Prostate gland (tissue), 2 donors: ENCODE measurements around the gene DLG2. TPM values are rescaled to one million over a fixed set of nuclear protein-coding genes. Genes with fewer than 3 reads are reported as not detected.

Experiments
- DNase-seq: peaks from one replicate; pipeline ENCODE4 v3.0.0-alpha.2; 2019; ENCODE audit warnings: low spot score
- H3K27ac ChIP-seq, 2 donors: fragments of 200-600 bp; sonication (generic); 2 replicates each; pipeline ENCODE4 v1.5.1; 2017 to 2019
- H3K27me3 ChIP-seq: fragments of 200-600 bp; sonication (generic); replicated peaks from 2 replicates; pipeline ENCODE4 v1.5.1; 2019; ENCODE audit not compliant: insufficient read depth
- H3K36me3 ChIP-seq, 2 donors: fragments of 200-600 bp; sonication (generic); 1 replicate in 1 of 2; 2 replicates in 1 of 2; pipeline versions ENCODE4 v1.5.1 to v1.8.1; 2017 to 2019
- H3K4me1 ChIP-seq: fragments of 200-600 bp; sonication (generic); replicated peaks from 2 replicates; pipeline ENCODE4 v1.5.1; 2019
- H3K4me3 ChIP-seq, 2 donors: fragments of 200-600 bp; sonication (generic); 2 replicates each; pipeline ENCODE4 v1.5.1; 2017 to 2019
- H3K9me3 ChIP-seq: fragments of 200-600 bp; sonication (generic); 2 replicates; pipeline ENCODE4 v1.5.1; 2017
- CTCF ChIP-seq, 4 experiments: fragments of 200-600 bp in 2 of 4; fragments of 450-650 bp in 2 of 4; sonication (generic) in 2 of 4; IDR thresholded peaks; 1 replicate in 3 of 4; 2 replicates in 1 of 4; pipeline ENCODE4 v1.5.1; 2016 to 2019; ENCODE audit warnings: antibody characterized with exemption in 4 of 4, mild to moderate bottlenecking in 2 of 4, moderate library complexity in 2 of 4
- POLR2A ChIP-seq: fragments of 450-650 bp; IDR thresholded peaks from one replicate; pipeline ENCODE4 v1.6.1; 2016; ENCODE audit warnings: antibody characterized with exemption, mild to moderate bottlenecking
- POLR2AphosphoS5 ChIP-seq: sonication (generic); formaldehyde crosslinking; IDR thresholded peaks from one replicate; pipeline ENCODE4 v1.6.1; 2017; ENCODE audit warnings: antibody characterized with exemption
- WGBS: methylation state at CpG from one replicate; pipeline ENCODE4 v1.1.5; 2018; 5-methylcytosine and 5-hydroxymethylcytosine counted together
- intact Hi-C: fragments of 100-400 bp; cut with DNase I; formaldehyde crosslinking; loops from one replicate; pipeline ENCODE4 v1.14.2; 2022
- total RNA-seq, 2 donors: library from RNA; depleted of rRNA; stranded (reverse); fragments of >200 nt; gene quantifications; one replicate each; pipeline ENCODE4 v1.1.0, GENCODE V29; 2016

The DLG2 gene
- total RNA-seq, 2 donors from 2014 or later, result 9.8 to 16.2 TPM

GRCh38 chr11:84389696-84390095, 1237.4 kb downstream of the DLG2 start:
- TF ChIP-seq POLR2A, result no peak
- Histone ChIP-seq H3K27me3 (no peaks in the 10 kb centered on the region), H3K36me3 (no peaks in the 10 kb centered on the region), H3K27ac (no peak overlapping the region), H3K9me3 (no peaks in the 10 kb centered on the region), H3K4me1 (no peaks in the 10 kb centered on the region), H3K4me3 (no peak overlapping the region)
- intact Hi-C loops, result loop anchor here (10.0 kb wide), 1 partner anchor 135 kb away; no protein-coding TSS in a partner anchor
- no peak for DNase-seq

DNA sequence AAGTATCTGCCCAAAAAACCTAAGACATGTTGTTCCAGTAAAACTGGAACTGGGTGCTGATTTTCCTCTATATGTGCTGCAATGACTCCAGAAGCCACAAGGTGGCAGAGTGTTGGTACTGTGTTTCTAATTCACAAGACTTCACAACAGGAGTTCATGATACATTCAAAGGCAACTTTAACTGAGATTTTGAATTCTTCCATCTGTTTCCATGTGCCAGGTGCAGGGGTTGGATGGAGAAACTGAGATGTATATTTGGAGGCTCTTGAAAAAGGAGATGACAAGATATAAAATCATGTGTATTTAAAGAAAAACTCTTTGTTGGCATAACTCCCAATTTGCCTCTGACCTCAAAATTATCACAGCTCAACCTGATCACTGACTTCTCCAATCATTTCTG, 1242.4 kb downstream of the DLG2 start:
- H3K4me1 ChIP-seq, result no peaks in the 10 kb centered on the region
- no peaks in the 10 kb centered on the region for H3K9me3 ChIP-seq
- no peak overlapping the region for H3K27ac ChIP-seq
- no peak for TF ChIP-seq POLR2AphosphoS5
- no peak for TF ChIP-seq POLR2A
- peak; percentile 32 to 68 (median 46) for TF ChIP-seq CTCF (IDR thresholded peaks at IDR 0.05)
- no peaks in the 10 kb centered on the region for H3K27me3 ChIP-seq
- DNase-seq, result peak; percentile 14
- intact Hi-C loops, result loop anchor here (10.0 kb wide), 1 partner anchor 140 kb away; no protein-coding TSS in a partner anchor
- no peaks in the 10 kb centered on the region for H3K36me3 ChIP-seq
- no peak overlapping the region for H3K4me3 ChIP-seq

GRCh38 chr11:84383576-84383975, 1243.6 kb downstream of the DLG2 start:
- intact Hi-C loops, result loop anchor here (10.0 kb wide), 1 partner anchor 141 kb away; no protein-coding TSS in a partner anchor
- DNase-seq, result no peak
- Histone ChIP-seq H3K9me3 (no peaks in the 10 kb centered on the region), H3K27me3 (no peaks in the 10 kb centered on the region), H3K4me1 (no peaks in the 10 kb centered on the region), H3K4me3 (no peak overlapping the region), H3K36me3 (no peaks in the 10 kb centered on the region), H3K27ac (no peak overlapping the region)
- TF ChIP-seq POLR2AphosphoS5, result no peak
- no peak for TF ChIP-seq POLR2A
- no peak for TF ChIP-seq CTCF (IDR thresholded peaks at IDR 0.05)
- 73% methylated on average over 2 of the region's 2 CpGs for WGBS

DNA sequence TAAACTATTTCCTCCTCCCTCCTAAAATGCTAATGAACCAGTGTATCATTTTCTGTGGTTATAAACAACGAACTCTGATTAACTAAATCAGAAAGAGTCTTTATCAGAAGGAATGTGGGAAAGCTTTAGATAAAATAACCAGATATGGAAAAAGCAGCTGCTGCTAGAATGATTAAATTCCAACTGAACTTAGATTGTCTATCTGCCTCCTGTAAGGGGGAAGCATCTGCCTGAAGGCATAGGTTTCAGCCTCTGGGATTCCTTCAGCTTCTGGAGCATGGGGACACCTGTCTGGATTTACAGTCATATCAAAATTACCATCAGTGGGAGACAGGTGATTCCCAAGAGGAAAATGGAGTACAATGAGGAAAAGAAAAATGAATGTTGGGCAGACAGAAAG, 1245.5 kb downstream of the DLG2 start:
- intact Hi-C loops, result loop anchor here (10.0 kb wide), 1 partner anchor 143 kb away; no protein-coding TSS in a partner anchor
- H3K9me3 ChIP-seq, result no peaks in the 10 kb centered on the region
- TF ChIP-seq CTCF (IDR thresholded peaks at IDR 0.05) (no peak), POLR2A (no peak), POLR2AphosphoS5 (no peak)
- no peaks in the 10 kb centered on the region for H3K27me3 ChIP-seq
- no peak overlapping the region for H3K27ac ChIP-seq
- H3K4me1 ChIP-seq, result no peaks in the 10 kb centered on the region
- H3K4me3 ChIP-seq, result no peak overlapping the region
- no peaks in the 10 kb centered on the region for H3K36me3 ChIP-seq
- 35% methylated on average over 1 of the region's 1 CpG for WGBS
- no peak for DNase-seq

DNA sequence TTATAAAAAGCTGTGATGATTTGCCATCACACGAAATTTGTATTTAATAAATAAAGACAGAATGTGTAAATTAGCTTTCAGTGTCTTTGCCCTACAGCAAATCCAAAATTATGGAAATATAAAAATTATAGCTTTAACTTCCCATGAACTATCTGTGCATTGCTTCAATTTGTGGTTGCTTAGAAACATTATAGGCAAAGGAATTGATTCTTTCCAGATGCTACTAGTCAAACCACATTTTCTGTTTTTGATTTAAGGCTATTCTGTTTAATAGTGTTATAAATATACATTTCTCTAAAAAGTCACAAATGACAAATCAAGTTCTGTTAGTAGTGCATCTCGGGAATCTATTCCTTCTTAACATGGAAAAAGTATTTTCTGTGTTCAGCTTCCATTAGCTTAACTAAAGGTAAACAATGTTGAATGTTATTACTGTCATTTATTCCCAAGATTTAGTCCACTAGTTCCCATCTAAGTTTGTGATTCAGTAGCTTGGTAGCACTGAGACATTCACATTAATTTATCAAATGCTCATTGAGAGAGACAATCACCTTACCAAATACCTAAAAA, 1254.7 kb downstream of the DLG2 start:
- 60% methylated on average over 2 of the region's 2 CpGs for WGBS
- Histone ChIP-seq H3K36me3 (no peaks in the 10 kb centered on the region), H3K4me3 (no peak overlapping the region), H3K9me3 (no peaks in the 10 kb centered on the region), H3K27ac (no peak overlapping the region), H3K27me3 (no peaks in the 10 kb centered on the region), H3K4me1 (no peaks in the 10 kb centered on the region)
- TF ChIP-seq POLR2AphosphoS5 (no peak), POLR2A (no peak), CTCF (IDR thresholded peaks at IDR 0.05) (no peak)
- no peak for DNase-seq
- intact Hi-C loops, result no loop called here
